Rectal smooth muscle tissue (tissue), 1 donor: ENCODE results near the gene GNG7.
"Not testable (repeated sequence)": the region's sequence is repeated elsewhere in the genome, so short reads cannot be mapped to it uniquely, and the experiment has no call there.

Experiments
- H3K27ac ChIP-seq: one replicate; pipeline ENCODE4 v1.7.0; 2013; ENCODE audit warnings: low read depth, low read length, inconsistent platforms
- H3K27me3 ChIP-seq: one replicate; pipeline ENCODE4 v1.7.0; 2013; ENCODE audit warnings: low read length; ENCODE audit not compliant: control insufficient read depth, insufficient read depth
- H3K36me3 ChIP-seq: one replicate; pipeline ENCODE4 v1.7.0; 2013; ENCODE audit warnings: low read length; ENCODE audit not compliant: control insufficient read depth, insufficient read depth
- H3K4me1 ChIP-seq: one replicate; pipeline ENCODE4 v1.7.0; 2013; ENCODE audit warnings: low read length; ENCODE audit not compliant: control insufficient read depth, insufficient read depth
- H3K4me3 ChIP-seq: one replicate; pipeline ENCODE4 v1.7.0; 2013; ENCODE audit warnings: low read length
- H3K9ac ChIP-seq: one replicate; pipeline ENCODE4 v1.7.0; 2013; ENCODE audit warnings: low read length

GNG7 gene

GRCh38 chr19:2715470-2716274 is 13.2 kb upstream of the GNG7 start:
- no peak overlapping the region for H3K9ac ChIP-seq
- H3K4me3 ChIP-seq, result no peak overlapping the region
- no peaks in the 10 kb centered on the region for H3K36me3 ChIP-seq
- H3K27me3 ChIP-seq, result peaks cover 9% of the 10 kb centered on the region
- no peak overlapping the region for H3K27ac ChIP-seq
- no peaks in the 10 kb centered on the region for H3K4me1 ChIP-seq

- Histone ChIP-seq H3K36me3 (no peaks in the 10 kb centered on the region), H3K4me3 (no peak overlapping the region), H3K4me1 (no peaks in the 10 kb centered on the region), H3K27ac (no peak overlapping the region), H3K27me3 (no peaks in the 10 kb centered on the region), H3K9ac (no peak overlapping the region)
Observed at GRCh38 chr19:2714531-2715269, 12.2 kb upstream of the GNG7 start.

GRCh38 chr19:2714102-2714501 is 11.6 kb upstream of the GNG7 start:
- H3K9ac ChIP-seq, H3K27me3 ChIP-seq, H3K27ac ChIP-seq, H3K4me1 ChIP-seq, H3K36me3 ChIP-seq, H3K4me3 ChIP-seq: not testable (repeated sequence)

- H3K36me3 ChIP-seq, H3K4me3 ChIP-seq, H3K9ac ChIP-seq, H3K27me3 ChIP-seq, H3K4me1 ChIP-seq, H3K27ac ChIP-seq: not testable (repeated sequence)
Observed at GRCh38 chr19:2713170-2713569, 10.7 kb upstream of the GNG7 start.

GRCh38 chr19:2711875-2712205 is 9.3 kb upstream of the GNG7 start:
- Histone ChIP-seq H3K4me3 (no peak overlapping the region), H3K9ac (no peak overlapping the region), H3K4me1 (no peaks in the 10 kb centered on the region), H3K27me3 (no peaks in the 10 kb centered on the region), H3K36me3 (no peaks in the 10 kb centered on the region), H3K27ac (no peak overlapping the region)

- Histone ChIP-seq H3K27ac (no peak overlapping the region), H3K9ac (no peak overlapping the region), H3K4me1 (no peaks in the 10 kb centered on the region), H3K4me3 (no peak overlapping the region), H3K36me3 (no peaks in the 10 kb centered on the region), H3K27me3 (no peaks in the 10 kb centered on the region)
Observed at GRCh38 chr19:2711172-2711874, 8.8 kb upstream of the GNG7 start.

- Histone ChIP-seq H3K36me3 (no peaks in the 10 kb centered on the region), H3K4me3 (no peak overlapping the region), H3K27ac (no peak overlapping the region), H3K27me3 (no peaks in the 10 kb centered on the region), H3K9ac (no peak overlapping the region), H3K4me1 (no peaks in the 10 kb centered on the region)
Observed at GRCh38 chr19:2706251-2706650, 3.8 kb upstream of the GNG7 start.

- Histone ChIP-seq H3K4me3 (no peak overlapping the region), H3K36me3 (no peaks in the 10 kb centered on the region), H3K27ac (no peak overlapping the region), H3K27me3 (no peaks in the 10 kb centered on the region), H3K9ac (no peak overlapping the region), H3K4me1 (no peaks in the 10 kb centered on the region)
Observed at GRCh38 chr19:2703691-2704216, 1.3 kb upstream of the GNG7 start.

- H3K4me1 ChIP-seq, result no peaks in the 10 kb centered on the region
- no peaks in the 10 kb centered on the region for H3K27me3 ChIP-seq
- H3K27ac ChIP-seq, result no peak overlapping the region
- H3K4me3 ChIP-seq, result peak overlapping the region; percentile 40
- no peak overlapping the region for H3K9ac ChIP-seq
- no peaks in the 10 kb centered on the region for H3K36me3 ChIP-seq
Observed at GRCh38 chr19:2703077-2703437, 563 bp upstream of the GNG7 start.

- H3K4me1 ChIP-seq, result no peaks in the 10 kb centered on the region
- no peaks in the 10 kb centered on the region for H3K36me3 ChIP-seq
- no peaks in the 10 kb centered on the region for H3K27me3 ChIP-seq
- no peak overlapping the region for H3K27ac ChIP-seq
- H3K9ac ChIP-seq, result peak overlapping the region; percentile 32
- H3K4me3 ChIP-seq, result peak overlapping the region; percentile 71
Observed at GRCh38 chr19:2701361-2702169, 929 bp downstream of the GNG7 start.

GRCh38 chr19:2700660-2701360 is 1.7 kb downstream of the GNG7 start:
- no peaks in the 10 kb centered on the region for H3K27me3 ChIP-seq
- no peak overlapping the region for H3K27ac ChIP-seq
- no peaks in the 10 kb centered on the region for H3K4me1 ChIP-seq
- no peak overlapping the region for H3K4me3 ChIP-seq
- no peaks in the 10 kb centered on the region for H3K36me3 ChIP-seq
- no peak overlapping the region for H3K9ac ChIP-seq
